ENCODE results near the gene UGT1A9. TPM values are rescaled to one million over a fixed set of nuclear protein-coding genes. Genes with fewer than 3 reads are reported as not detected.

UGT1A9 gene
- total RNA-seq, 1 experiment from 2014 or later: not detected

- no peak overlapping the region for H4K91ac ChIP-seq (ENCODE audit: insufficient read length, low read depth, low read length)
- Mint-ChIP-seq H3K4me1 (peaks cover 24 to 29% of the 10 kb centered on the region in 2 experiments), H3K27ac (no peak overlapping the region), H3K36me3 (ENCODE audit: insufficient read depth in 1 of 3, low read depth in 3 of 3) (no peaks in the 10 kb centered on the region; a peak in 1 of 7 replicates), H3K9me3 (no peaks in the 10 kb centered on the region; a peak in 2 of 5 replicates), H3K27me3 (ENCODE audit: low read depth) (no peaks in the 10 kb centered on the region; the same call in 1 of the 2 replicates), H3K4me3 (no peak overlapping the region)
- no peaks in the 10 kb centered on the region for H3K9me3 ChIP-seq (ENCODE audit: control insufficient read depth, low read depth, low read length)
- no peak overlapping the region for H3K4me2 ChIP-seq (ENCODE audit: insufficient read depth, insufficient read length, low read length)
- H2AK5ac ChIP-seq (ENCODE audit: insufficient read length, low read length): no peak overlapping the region
- no peak overlapping the region for H3T11ph ChIP-seq (ENCODE audit: low read length)
- no peak overlapping the region for H2BK120ac ChIP-seq (ENCODE audit: low read depth, low read length, poor library complexity, severe bottlenecking)
- no peak overlapping the region for H2BK12ac ChIP-seq (ENCODE audit: insufficient read length, low read depth, low read length)
- H3K18ac ChIP-seq (ENCODE audit: insufficient read length, low read depth, low read length): no peak overlapping the region
- H4K20me1 ChIP-seq (ENCODE audit: control insufficient read depth, insufficient read depth, insufficient read length): no peaks in the 10 kb centered on the region
- H3K79me2 ChIP-seq (ENCODE audit: insufficient read depth, low read length): no peaks in the 10 kb centered on the region
- H3K14ac ChIP-seq (ENCODE audit: insufficient read depth, low read length): no peak overlapping the region
- no peak for DNase-seq
- TF ChIP-seq CTCF (conservative IDR thresholded peaks at IDR 0.05): no peak
- H3K56ac ChIP-seq (ENCODE audit: insufficient read length, low read depth, low read length): no peak overlapping the region
- no peak overlapping the region for H4K8ac ChIP-seq (replicated peaks; ENCODE audit: insufficient read length, low read depth, low read length)
- no peaks in the 10 kb centered on the region for H3K79me1 ChIP-seq (ENCODE audit: insufficient read depth, low read depth, low read length, poor library complexity, severe bottlenecking)
- no peak overlapping the region for H2BK15ac ChIP-seq (ENCODE audit: low read depth, low read length)
- no peak overlapping the region for H3K23ac ChIP-seq (ENCODE audit: insufficient read length, low read depth, low read length)
- H2BK5ac ChIP-seq (ENCODE audit: insufficient read length, low read length): no peak overlapping the region
- peaks cover 3% of the 10 kb centered on the region; the same call in 1 of the 2 replicates for H3K4me1 ChIP-seq (ENCODE audit: insufficient read depth, low read length)
- no peaks in the 10 kb centered on the region for H3K23me2 ChIP-seq (ENCODE audit: insufficient read length, low read depth, low read length, poor library complexity, severe bottlenecking)
- H3K4ac ChIP-seq (ENCODE audit: low read depth, low read length): no peak overlapping the region
- H3K27ac ChIP-seq (ENCODE audit: insufficient read length, low read depth, low read length): no peak overlapping the region
- no peak overlapping the region for H2BK20ac ChIP-seq (ENCODE audit: low read depth, low read length, poor library complexity, severe bottlenecking)
- no peak overlapping the region for H3K9ac ChIP-seq (ENCODE audit: extremely low read depth, insufficient read length, low read length)
- no peak overlapping the region for H4K5ac ChIP-seq (ENCODE audit: insufficient read length, low read depth, low read length)
- no CpG with 5 or more reads among the region's 5 CpGs for WGBS (ENCODE audit: extremely low coverage, insufficient read length, low lambda C conversion rate)
- no peaks in the 10 kb centered on the region for H3K27me3 ChIP-seq (ENCODE audit: insufficient read depth, low read length)
- H2AFZ ChIP-seq (ENCODE audit: low read length): no peak overlapping the region
Measured at GRCh38 chr2:233688341-233688740, 16.6 kb downstream of the UGT1A9 start.

Measured in H9 (cell line).